Fibroblast of villous mesenchyme (primary cell): ENCODE measurements around the gene ONECUT1. TPM values are rescaled to one million over a fixed set of nuclear protein-coding genes. Genes with fewer than 3 reads are reported as not detected.

Experiments used
- DNase-seq: peaks from one replicate; pipeline ENCODE4 v3.0.0-alpha.2; 2010; ENCODE audit warnings: low read depth
- H3K4me3 ChIP-seq: 2 replicates; pipeline ENCODE4 v1.5.1; 2011; ENCODE audit warnings: low read depth, mild to moderate bottlenecking, low read length
- CTCF ChIP-seq: IDR thresholded peaks from 2 replicates; pipeline ENCODE4 v1.5.1; 2012; ENCODE audit warnings: low read depth, mild to moderate bottlenecking, low read length; ENCODE audit not compliant: insufficient read depth
- total RNA-seq: library from RNA; depleted of rRNA; stranded (reverse); fragments of >200 nt; gene quantifications from 2 replicates; pipeline ENCODE4 v1.2.3, GENCODE V29; 2012

The ONECUT1 gene
- total RNA-seq, 1 donor = not detected

- H3K4me3 ChIP-seq = no peak overlapping the region
- TF ChIP-seq CTCF = no peak
- DNase-seq = no peak
Measured at GRCh38 chr15:52718551-52718950, 71.6 kb downstream of the ONECUT1 start.

GRCh38 chr15:52717924-52718323 is 72.2 kb downstream of the ONECUT1 start:
- no peak overlapping the region for H3K4me3 ChIP-seq
- no peak for TF ChIP-seq CTCF
- no peak for DNase-seq

- TF ChIP-seq CTCF = no peak
- H3K4me3 ChIP-seq = no peak overlapping the region
- DNase-seq = no peak
Measured at GRCh38 chr15:52717481-52717880, 72.7 kb downstream of the ONECUT1 start.

- no peak for TF ChIP-seq CTCF
- H3K4me3 ChIP-seq = no peak overlapping the region
- no peak for DNase-seq
Measured at GRCh38 chr15:52716536-52716935, 73.6 kb downstream of the ONECUT1 start.

GRCh38 chr15:52715411-52715810 is 74.7 kb downstream of the ONECUT1 start:
- no peak overlapping the region for H3K4me3 ChIP-seq
- DNase-seq = no peak
- TF ChIP-seq CTCF = no peak

- no peak for TF ChIP-seq CTCF
- no peak for DNase-seq
- no peak overlapping the region for H3K4me3 ChIP-seq
Measured at GRCh38 chr15:52714968-52715367, 75.2 kb downstream of the ONECUT1 start.

- TF ChIP-seq CTCF = no peak
- no peak overlapping the region for H3K4me3 ChIP-seq
- DNase-seq = no peak
Measured at GRCh38 chr15:52710708-52711389, 79.3 kb downstream of the ONECUT1 start.
